Measurements from ENCODE around the gene TEX55.

- no peak for TF ChIP-seq CTCF (IDR thresholded peaks at IDR 0.05)
- no peak for TF ChIP-seq EZH2 (IDR thresholded peaks at IDR 0.05; ENCODE audit: borderline replicate concordance, insufficient read depth, low read depth, low read length, poor library complexity, severe bottlenecking)
Observed at GRCh38 chr3:119195911-119196310, 49.9 kb downstream of the TEX55 start.

Data from B cell (primary cell).